Osteoblast (primary cell): Measurements from ENCODE around the gene TBL1XR1. TPM values are rescaled to one million over a fixed set of nuclear protein-coding genes. Genes with fewer than 3 reads are reported as not detected.
A peak's percentile ranks its signal among the peaks of the same experiment; 100 is the strongest.

Experiments
- DNase-seq: peaks from one replicate; pipeline ENCODE4 v3.0.0; 2011; ENCODE audit warnings: low spot score, mixed read lengths; ENCODE audit not compliant: insufficient read length; ENCODE audit errors: missing footprints
- H2AFZ ChIP-seq: 2 replicates; pipeline ENCODE4 v1.6.0; 2011; ENCODE audit warnings: mild to moderate bottlenecking, low read length
- H3K27ac ChIP-seq: 2 replicates; pipeline ENCODE4 v1.5.1; 2011; ENCODE audit warnings: mild to moderate bottlenecking, low read depth, low read length, moderate library complexity
- H3K27me3 ChIP-seq: 2 replicates; pipeline ENCODE4 v1.6.0; 2012; ENCODE audit warnings: mild to moderate bottlenecking, control low read depth, inconsistent platforms, low read length, moderate library complexity; ENCODE audit not compliant: insufficient read depth
- H3K36me3 ChIP-seq: 2 replicates; pipeline ENCODE4 v1.5.1; 2011; ENCODE audit warnings: mild to moderate bottlenecking, low read length, control low read depth, moderate library complexity; ENCODE audit not compliant: insufficient read depth
- H3K4me1 ChIP-seq: 2 replicates; pipeline ENCODE4 v1.5.1; 2011; ENCODE audit warnings: mild to moderate bottlenecking, low read length, control low read depth, moderate library complexity; ENCODE audit not compliant: insufficient read depth
- H3K4me2 ChIP-seq: 2 replicates; pipeline ENCODE4 v1.6.0; 2011; ENCODE audit warnings: mild to moderate bottlenecking, low read length; ENCODE audit not compliant: insufficient read depth
- H3K4me3 ChIP-seq: fragments of 200-600 bp; sonication (generic); 3 replicates; pipeline ENCODE4 v1.5.1; 2012; ENCODE audit warnings: mild to moderate bottlenecking, low read length, inconsistent platforms; ENCODE audit not compliant: insufficient read depth
- H3K79me2 ChIP-seq: 2 replicates; pipeline ENCODE4 v1.6.0; 2012; ENCODE audit warnings: mild to moderate bottlenecking, low read length, control low read depth, inconsistent platforms; ENCODE audit not compliant: insufficient read depth
- H3K9me3 ChIP-seq: 2 replicates; pipeline ENCODE4 v1.5.1; 2011; ENCODE audit warnings: low read depth, low read length, control low read depth
- H4K20me1 ChIP-seq: 2 replicates; pipeline ENCODE4 v1.6.0; 2012; ENCODE audit warnings: mild to moderate bottlenecking, low read length, control low read depth; ENCODE audit not compliant: insufficient read depth
- CTCF ChIP-seq: IDR thresholded peaks from 2 replicates; pipeline ENCODE4 v1.5.1; 2011; ENCODE audit warnings: mild to moderate bottlenecking, low read depth, low read length, moderate library complexity; ENCODE audit errors: extremely low read depth
- total RNA-seq: library from RNA; depleted of rRNA; stranded (reverse); fragments of >200 nt; gene quantifications from 2 replicates; pipeline ENCODE4 v1.2.3, GENCODE V29; 2012

TBL1XR1 gene
- total RNA-seq, 1 donor: 297 TPM

- no peaks in the 10 kb centered on the region for H3K27me3 ChIP-seq
- peaks cover 8% of the 10 kb centered on the region for H3K36me3 ChIP-seq
- no peak overlapping the region for H2AFZ ChIP-seq
- H3K4me2 ChIP-seq: no peak overlapping the region
- H3K79me2 ChIP-seq: peaks cover 99% of the 10 kb centered on the region
- H3K9me3 ChIP-seq: no peaks in the 10 kb centered on the region
- H3K4me1 ChIP-seq: peaks cover 7% of the 10 kb centered on the region
- H3K4me3 ChIP-seq: no peak overlapping the region
- no peak for TF ChIP-seq CTCF
- no peak overlapping the region for H3K27ac ChIP-seq
- DNase-seq: peak; percentile 13
- peaks cover 52% of the 10 kb centered on the region for H4K20me1 ChIP-seq
These were observed 125.7 kb downstream of the TBL1XR1 start for GRCh38 chr3:177071496-177072156.

- TF ChIP-seq CTCF: no peak
- H3K9me3 ChIP-seq: no peaks in the 10 kb centered on the region
- peaks cover 98% of the 10 kb centered on the region for H3K79me2 ChIP-seq
- H3K4me3 ChIP-seq: no peak overlapping the region
- peaks cover 7% of the 10 kb centered on the region for H3K4me1 ChIP-seq
- H3K4me2 ChIP-seq: no peak overlapping the region
- H3K36me3 ChIP-seq: peaks cover 3% of the 10 kb centered on the region
- no peak overlapping the region for H2AFZ ChIP-seq
- H4K20me1 ChIP-seq: peaks cover 43% of the 10 kb centered on the region
- no peak overlapping the region for H3K27ac ChIP-seq
- peak; percentile 61 for DNase-seq
- H3K27me3 ChIP-seq: no peaks in the 10 kb centered on the region
These were observed 127.6 kb downstream of the TBL1XR1 start for GRCh38 chr3:177069514-177070329.

- H3K27me3 ChIP-seq: no peaks in the 10 kb centered on the region
- H3K27ac ChIP-seq: no peak overlapping the region
- no peak for TF ChIP-seq CTCF
- peaks cover 97% of the 10 kb centered on the region for H3K79me2 ChIP-seq
- peaks cover 7% of the 10 kb centered on the region for H3K4me1 ChIP-seq
- no peak overlapping the region for H3K4me2 ChIP-seq
- DNase-seq: no peak
- H3K4me3 ChIP-seq: no peak overlapping the region
- peaks cover 3% of the 10 kb centered on the region for H3K36me3 ChIP-seq
- H3K9me3 ChIP-seq: no peaks in the 10 kb centered on the region
- no peak overlapping the region for H2AFZ ChIP-seq
- H4K20me1 ChIP-seq: peaks cover 37% of the 10 kb centered on the region
These were observed 128.3 kb downstream of the TBL1XR1 start for GRCh38 chr3:177068967-177069366.

- TF ChIP-seq CTCF: no peak
- H3K4me2 ChIP-seq: no peak overlapping the region
- H3K4me1 ChIP-seq: peaks cover 11% of the 10 kb centered on the region
- H3K4me3 ChIP-seq: no peak overlapping the region
- no peaks in the 10 kb centered on the region for H3K36me3 ChIP-seq
- no peak for DNase-seq
- no peak overlapping the region for H3K27ac ChIP-seq
- no peaks in the 10 kb centered on the region for H3K9me3 ChIP-seq
- peaks cover 89% of the 10 kb centered on the region for H3K79me2 ChIP-seq
- H4K20me1 ChIP-seq: peaks cover 28% of the 10 kb centered on the region
- no peak overlapping the region for H2AFZ ChIP-seq
- H3K27me3 ChIP-seq: no peaks in the 10 kb centered on the region
These were observed 131.2 kb downstream of the TBL1XR1 start for GRCh38 chr3:177066068-177066467.
